OCI-LY7 (cell line): ENCODE data around the gene CORO1C. TPM values are rescaled to one million over a fixed set of nuclear protein-coding genes. Genes with fewer than 3 reads are reported as not detected.
"Not testable (repeated sequence)": the region's sequence is repeated elsewhere in the genome, so short reads cannot be mapped to it uniquely, and the experiment has no call there.

Experiments
- BruUV-seq: library from RNA; stranded (reverse); fragments of 400-500 nt; replicated peaks from 2 replicates; lab custom pipeline; 2021; lab: Mats Ljungman, UMichigan
- CTCF ChIA-PET: fragments of 300-600 bp; sonication (Branson Sonifier 250); formaldehyde crosslinking; loops from one replicate; lab custom pipeline; 2022; ENCODE audit warnings: antibody characterized with exemption; ENCODE audit not compliant: unreplicated experiment; lab: Charles Lee
- POLR2A ChIA-PET: fragments of 300-600 bp; sonication (Branson Sonifier 250); formaldehyde crosslinking; loops from one replicate; lab custom pipeline; 2022; ENCODE audit warnings: antibody characterized with exemption; lab: Charles Lee
- DNase-seq: peaks from one replicate; pipeline ENCODE4 v3.0.0-alpha.2; 2015; ENCODE audit warnings: low spot score
- H2AFZ ChIP-seq: fragments of 200-600 bp; sonication (generic), shearing (Covaris generic); 2 replicates; pipeline ENCODE4 v1.6.1; 2014; ENCODE audit warnings: mild to moderate bottlenecking, antibody characterized with exemption, low read length, moderate library complexity
- H3K27ac ChIP-seq: fragments of 200-600 bp; sonication (generic); 2 replicates; pipeline ENCODE4 v1.5.1; 2014; ENCODE audit warnings: mixed run types, low read depth, mild to moderate bottlenecking, moderate library complexity, low read length, inconsistent platforms; ENCODE audit not compliant: poor library complexity, severe bottlenecking
- H3K36me3 ChIP-seq: fragments of 200-600 bp; sonication (generic); 2 replicates; pipeline ENCODE4 v1.6.1; 2014; ENCODE audit warnings: mild to moderate bottlenecking, antibody characterized with exemption, low read length, moderate library complexity, mixed read lengths; ENCODE audit not compliant: insufficient read depth
- H3K4me1 ChIP-seq: fragments of 200-600 bp; sonication (generic); 2 replicates; pipeline ENCODE4 v1.5.1; 2014; ENCODE audit warnings: mild to moderate bottlenecking, low read length; ENCODE audit not compliant: insufficient read depth, poor library complexity, severe bottlenecking
- H3K4me2 ChIP-seq: fragments of 200-600 bp; sonication (generic); 2 replicates; pipeline ENCODE4 v1.6.1; 2014; ENCODE audit warnings: mild to moderate bottlenecking, low read length
- H3K4me3 ChIP-seq: fragments of 200-600 bp; sonication (generic); 2 replicates; pipeline ENCODE4 v1.5.1; 2014; ENCODE audit warnings: mild to moderate bottlenecking, low read depth, low read length; ENCODE audit not compliant: poor library complexity, severe bottlenecking
- H3K79me2 ChIP-seq: fragments of 200-600 bp; sonication (generic); 2 replicates; pipeline ENCODE4 v1.6.1; 2016; ENCODE audit warnings: low read depth, mild to moderate bottlenecking, low read length, moderate library complexity, mixed read lengths; ENCODE audit not compliant: insufficient read depth
- H3K9me2 ChIP-seq: fragments of 200-600 bp; sonication (generic); 2 replicates; pipeline ENCODE4 v1.6.1; 2016; ENCODE audit warnings: mild to moderate bottlenecking, low read length, mixed read lengths; ENCODE audit not compliant: insufficient read depth
- H3K9me3 ChIP-seq: fragments of 200-600 bp; sonication (generic); 2 replicates; pipeline ENCODE4 v1.6.1; 2014; ENCODE audit warnings: mild to moderate bottlenecking, mixed run types, low read length, mixed read lengths
- H4K20me1 ChIP-seq: fragments of 200-600 bp; sonication (generic); 2 replicates; pipeline ENCODE4 v1.6.1; 2014; ENCODE audit warnings: mild to moderate bottlenecking, antibody characterized with exemption, low read length, moderate library complexity, mixed read lengths; ENCODE audit not compliant: insufficient read depth
- CTCF ChIP-seq: fragments of 200-600 bp; sonication (generic); conservative IDR thresholded peaks from 2 replicates; pipeline ENCODE4 v1.5.1; 2014; ENCODE audit warnings: mild to moderate bottlenecking, antibody characterized with exemption, low read length, moderate library complexity, mixed read lengths
- EZH2phosphoT487 ChIP-seq: fragments of 200-600 bp; sonication (generic); IDR thresholded peaks from 2 replicates; pipeline ENCODE4 v1.6.1; 2018; ENCODE audit warnings: low read depth, borderline replicate concordance, mild to moderate bottlenecking, mixed run types, antibody characterized with exemption, low read length, moderate library complexity, mixed read lengths
- intact Hi-C: fragments of 100-400 bp; cut with micrococcal nuclease; formaldehyde crosslinking; loops from one replicate; pipeline ENCODE4 v1.10.0; 2022; ENCODE audit not compliant: unreplicated experiment
- total RNA-seq, 2 experiments: library from RNA; depleted of rRNA in 1 of 2; stranded (reverse); fragments of >200 nt in 1 of 2; shearing (Covaris generic) in 1 of 2; gene quantifications; 2 replicates each; pipeline ENCODE4 v1.2.3, GENCODE V29; 2014 to 2022

The CORO1C gene
- total RNA-seq, 2 experiments from 2014 or later: 74.7 to 148 TPM

GRCh38 chr12:108655812-108656175 lies 75.5 kb downstream of the CORO1C start:
- peaks cover 54% of the 10 kb centered on the region for H3K4me1 ChIP-seq
- H3K9me2 ChIP-seq, H2AFZ ChIP-seq, H4K20me1 ChIP-seq, H3K4me3 ChIP-seq, H3K9me3 ChIP-seq, H3K27ac ChIP-seq, CTCF ChIA-PET, H3K79me2 ChIP-seq, H3K4me2 ChIP-seq, DNase-seq, BruUV-seq, intact Hi-C loops: not testable (repeated sequence)
- POLR2A ChIA-PET: interaction anchor here (6.9 kb wide), 1 partner anchor 18 kb away, joined by 174 read pairs; the partner anchor contains the start of gene SELPLG
- H3K36me3 ChIP-seq: peaks cover 64% of the 10 kb centered on the region

DNA sequence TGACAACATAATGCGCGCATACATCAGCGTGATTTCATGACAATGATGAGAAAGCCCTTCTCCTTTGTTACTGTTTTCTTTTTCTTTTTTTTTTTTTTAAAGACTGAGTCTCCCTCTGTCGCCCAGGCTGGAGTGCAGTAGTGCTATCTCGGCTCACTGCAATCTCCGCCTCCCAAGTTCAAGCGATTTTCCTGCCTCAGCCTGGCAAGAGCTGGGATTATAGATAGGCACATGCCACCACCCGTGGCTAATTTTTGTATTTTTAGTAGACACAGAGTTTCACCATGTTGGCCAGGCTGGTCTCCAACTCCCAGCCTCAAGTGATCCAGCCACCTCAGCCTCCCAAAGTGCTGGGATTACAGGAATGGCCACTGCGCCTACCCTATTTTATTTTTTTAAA lies 76.7 kb downstream of the CORO1C start:
- Histone ChIP-seq H3K4me1 (peaks cover 55% of the 10 kb centered on the region), H3K27ac (peak overlapping the region; percentile 88), H3K36me3 (peaks cover 66% of the 10 kb centered on the region)
- H4K20me1 ChIP-seq, BruUV-seq, H3K4me3 ChIP-seq, H3K79me2 ChIP-seq, CTCF ChIA-PET, intact Hi-C loops, H3K4me2 ChIP-seq, H2AFZ ChIP-seq, H3K9me2 ChIP-seq, H3K9me3 ChIP-seq, DNase-seq: not testable (repeated sequence)
- POLR2A ChIA-PET: interaction anchor here (0.7 to 6.9 kb wide), 6 partner anchors 9 to 147 kb away, joined by 3 to 174 read pairs (median 6); partner anchors contain the start of gene SELPLG

DNA sequence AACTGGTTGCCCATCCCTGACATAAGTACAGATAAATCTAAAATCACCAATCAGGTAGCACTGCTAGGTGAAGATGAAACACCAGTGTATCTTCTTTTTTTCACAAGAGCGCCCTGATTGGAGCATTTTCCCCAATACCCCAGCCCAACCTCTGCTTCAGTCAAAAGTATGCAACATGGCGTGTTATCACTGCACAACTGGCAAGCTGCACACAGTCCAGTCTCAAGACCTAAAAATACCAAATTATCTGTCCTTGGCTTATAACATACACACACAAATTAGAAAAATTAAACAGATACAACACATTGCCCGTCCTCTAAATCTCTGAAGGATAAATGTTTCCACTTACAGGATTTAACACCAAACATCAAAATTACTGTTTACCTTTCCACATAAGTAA lies 77.4 kb downstream of the CORO1C start:
- H3K36me3 ChIP-seq: peaks cover 67% of the 10 kb centered on the region
- H3K79me2 ChIP-seq: peaks cover 4% of the 10 kb centered on the region; the same call in 1 of the 2 replicates
- ChIA-PET CTCF (interaction anchor here (0.9 to 1.1 kb wide), 2 partner anchors 10 to 25 kb away, joined by 3 to 6 read pairs; no protein-coding TSS in a partner anchor), POLR2A (interaction anchor here (1.2 to 6.9 kb wide), 4 partner anchors 9 to 87 kb away, joined by 8 to 174 read pairs (median 24); partner anchors contain the start of gene SELPLG)
- H3K27ac ChIP-seq: peak overlapping the region; percentile 88
- TF ChIP-seq CTCF: no peak
- no peak for TF ChIP-seq EZH2phosphoT487
- peak overlapping the region; percentile 23 for H3K4me3 ChIP-seq
- H3K9me2 ChIP-seq: no peaks in the 10 kb centered on the region
- H3K9me3 ChIP-seq: no peaks in the 10 kb centered on the region
- H3K4me1 ChIP-seq: peaks cover 55% of the 10 kb centered on the region
- DNase-seq: no peak
- BruUV-seq: no TSS peak
- H4K20me1 ChIP-seq: no peaks in the 10 kb centered on the region
- intact Hi-C loops: no loop called here
- peak overlapping the region; percentile 66 for H3K4me2 ChIP-seq
- H2AFZ ChIP-seq: no peak overlapping the region
